Activated CD8-positive, alpha-beta T cell treated with anti-CD3 and anti-CD28 coated beads for 36 hours (primary cell): ENCODE measurements around the gene TMEM190. TPM values are rescaled to one million over a fixed set of nuclear protein-coding genes. Genes with fewer than 3 reads are reported as not detected.

Source experiments
- ATAC-seq: fragments of 200-7000 bp; cut with Tn5 transposase; one replicate; pipeline ENCODE4 v1.10.0; 2021; ENCODE audit warnings: mild to moderate bottlenecking, moderate library complexity
- CTCF ChIA-PET: fragments of 350-600 bp; sonication (Branson Sonifier 250); formaldehyde crosslinking; loops from one replicate; lab custom pipeline; 2021; ENCODE audit warnings: antibody characterized with exemption; lab: Charles Lee
- POLR2A ChIA-PET: fragments of 350-600 bp; sonication (Branson Sonifier 250); formaldehyde crosslinking; loops from one replicate; lab custom pipeline; 2021; ENCODE audit warnings: antibody characterized with exemption; lab: Charles Lee
- DNase-seq: peaks from one replicate; pipeline ENCODE4 v3.0.0-alpha.2; 2020
- H3K27ac Mint-ChIP-seq: one replicate; pipeline ENCODE4 v1.8.0; 2021; ENCODE audit warnings: mild to moderate bottlenecking, mixed read lengths
- H3K27me3 Mint-ChIP-seq: one replicate; pipeline ENCODE4 v1.8.0; 2021; ENCODE audit warnings: mixed read lengths
- H3K36me3 Mint-ChIP-seq: one replicate; pipeline ENCODE4 v1.8.0; 2021; ENCODE audit warnings: low read depth, mixed read lengths
- H3K4me1 Mint-ChIP-seq: one replicate; pipeline ENCODE4 v1.8.0; 2021; ENCODE audit warnings: low read depth, mixed read lengths
- H3K4me3 Mint-ChIP-seq: one replicate; pipeline ENCODE4 v1.8.0; 2021; ENCODE audit warnings: mild to moderate bottlenecking, moderate library complexity, mixed read lengths
- H3K9me3 Mint-ChIP-seq: one replicate; pipeline ENCODE4 v1.8.0; 2021; ENCODE audit warnings: mixed read lengths
- intact Hi-C: fragments of 100-400 bp; cut with micrococcal nuclease; formaldehyde crosslinking; loops from one replicate; pipeline ENCODE4 v1.10.0; 2022
- total RNA-seq, 2 experiments: library from RNA; stranded (reverse); gene quantifications; one replicate each; pipeline ENCODE4 v1.2.3, GENCODE V29; 2021
- TF ChIP-seq, protein P1 (sequence below): fragments of 200-600 bp; IDR thresholded peaks from one replicate; pipeline ENCODE4 v1.8.0; 2022; ENCODE audit warnings: antibody characterized with exemption, mild to moderate bottlenecking

TMEM190 gene
- total RNA-seq, 2 experiments from 2014 or later, result not detected

GRCh38 chr19:55360902-55361301 lies 15.7 kb upstream of the TMEM190 start:
- peaks cover 4% of the 10 kb centered on the region for H3K27me3 Mint-ChIP-seq

DNA sequence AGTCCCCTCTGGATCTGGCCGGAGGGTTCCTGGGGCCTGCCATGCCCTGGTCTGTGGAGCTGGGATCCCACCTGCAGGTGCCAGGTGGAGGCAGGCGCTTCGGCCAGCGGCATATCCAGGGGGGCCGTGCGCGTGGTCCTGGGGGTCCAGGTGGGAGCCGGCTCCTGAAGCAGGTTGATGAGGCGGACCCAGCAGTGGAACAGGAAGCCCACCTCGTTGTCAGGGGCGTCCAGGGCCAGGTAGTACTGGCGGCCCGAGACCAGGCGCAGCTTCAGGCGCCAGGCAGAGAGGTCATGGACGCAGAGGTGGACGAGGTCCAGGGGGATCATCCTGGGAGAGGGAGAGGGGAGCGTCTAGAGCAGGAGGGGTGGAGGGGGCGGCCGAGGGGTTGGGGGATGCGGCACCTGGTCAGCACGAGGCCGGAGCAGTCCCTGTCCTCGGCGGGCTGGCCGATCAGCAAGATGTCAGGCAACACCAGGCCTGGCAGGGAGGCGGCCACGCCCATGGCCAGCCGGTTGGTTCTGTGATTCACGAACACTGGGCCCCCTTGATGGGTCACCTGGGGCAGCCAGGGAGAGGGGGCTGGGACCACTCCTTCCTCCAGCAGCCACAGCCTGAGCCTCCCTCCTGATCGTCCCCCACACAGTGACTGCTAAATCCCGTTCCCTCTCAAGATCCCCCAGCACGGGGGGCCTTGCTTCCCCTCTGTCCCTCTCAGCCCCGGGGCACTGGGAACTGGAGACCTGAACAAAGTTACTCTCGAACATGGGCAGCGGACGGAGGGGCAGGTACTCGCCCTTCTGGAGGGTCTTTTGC lies 14.2 kb upstream of the TMEM190 start:
- Mint-ChIP-seq H3K4me3 (no peak overlapping the region), H3K4me1 (peaks cover 2% of the 10 kb centered on the region), H3K36me3 (no peaks in the 10 kb centered on the region), H3K9me3 (no peaks in the 10 kb centered on the region), H3K27ac (no peak overlapping the region), H3K27me3 (peaks cover 2% of the 10 kb centered on the region)
- ChIA-PET POLR2A (no interaction called here), CTCF (no interaction called here)
- intact Hi-C loops, result no loop called here
- TF ChIP-seq, protein P1, sequence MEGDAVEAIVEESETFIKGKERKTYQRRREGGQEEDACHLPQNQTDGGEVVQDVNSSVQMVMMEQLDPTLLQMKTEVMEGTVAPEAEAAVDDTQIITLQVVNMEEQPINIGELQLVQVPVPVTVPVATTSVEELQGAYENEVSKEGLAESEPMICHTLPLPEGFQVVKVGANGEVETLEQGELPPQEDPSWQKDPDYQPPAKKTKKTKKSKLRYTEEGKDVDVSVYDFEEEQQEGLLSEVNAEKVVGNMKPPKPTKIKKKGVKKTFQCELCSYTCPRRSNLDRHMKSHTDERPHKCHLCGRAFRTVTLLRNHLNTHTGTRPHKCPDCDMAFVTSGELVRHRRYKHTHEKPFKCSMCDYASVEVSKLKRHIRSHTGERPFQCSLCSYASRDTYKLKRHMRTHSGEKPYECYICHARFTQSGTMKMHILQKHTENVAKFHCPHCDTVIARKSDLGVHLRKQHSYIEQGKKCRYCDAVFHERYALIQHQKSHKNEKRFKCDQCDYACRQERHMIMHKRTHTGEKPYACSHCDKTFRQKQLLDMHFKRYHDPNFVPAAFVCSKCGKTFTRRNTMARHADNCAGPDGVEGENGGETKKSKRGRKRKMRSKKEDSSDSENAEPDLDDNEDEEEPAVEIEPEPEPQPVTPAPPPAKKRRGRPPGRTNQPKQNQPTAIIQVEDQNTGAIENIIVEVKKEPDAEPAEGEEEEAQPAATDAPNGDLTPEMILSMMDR, result no peak
- no peak for DNase-seq
- ATAC-seq, result no peak

More at GRCh38 chr19:55360902-55361301, 15.7 kb upstream of the TMEM190 start:
- Mint-ChIP-seq H3K27ac (no peak overlapping the region), H3K36me3 (no peaks in the 10 kb centered on the region), H3K4me3 (no peak overlapping the region), H3K9me3 (no peaks in the 10 kb centered on the region), H3K4me1 (no peaks in the 10 kb centered on the region)
- TF ChIP-seq, protein P1, result no peak
- intact Hi-C loops, result no loop called here
- DNase-seq (no peak), ATAC-seq (no peak)
- POLR2A ChIA-PET, result interaction anchor here (0.7 to 0.9 kb wide), 3 partner anchors 12 to 24 kb away, joined by 3 read pairs; no protein-coding TSS in a partner anchor
- CTCF ChIA-PET, result no interaction called here

- ATAC-seq, result no peak
- DNase-seq, result no peak
- TF ChIP-seq, protein P1, result no peak
- Mint-ChIP-seq H3K36me3 (no peaks in the 10 kb centered on the region), H3K4me3 (no peak within 1 kb of the TSS), H3K27ac (no peak within 1 kb of the TSS), H3K9me3 (no peaks in the 10 kb centered on the region), H3K4me1 (peaks cover 2% of the 10 kb centered on the region), H3K27me3 (peaks cover 6% of the 10 kb centered on the region)
- ChIA-PET POLR2A (no interaction called here), CTCF (no interaction called here)
- intact Hi-C loops, result no loop called here
Observed at GRCh38 chr19:55362990-55363716, 13.5 kb upstream of the TMEM190 start, which contains the start of gene GARIN5B. TSS of gene GARIN5B (minus strand) at chr19:55363260. CDS start at chr19:55363066, 194 bp downstream.

DNA sequence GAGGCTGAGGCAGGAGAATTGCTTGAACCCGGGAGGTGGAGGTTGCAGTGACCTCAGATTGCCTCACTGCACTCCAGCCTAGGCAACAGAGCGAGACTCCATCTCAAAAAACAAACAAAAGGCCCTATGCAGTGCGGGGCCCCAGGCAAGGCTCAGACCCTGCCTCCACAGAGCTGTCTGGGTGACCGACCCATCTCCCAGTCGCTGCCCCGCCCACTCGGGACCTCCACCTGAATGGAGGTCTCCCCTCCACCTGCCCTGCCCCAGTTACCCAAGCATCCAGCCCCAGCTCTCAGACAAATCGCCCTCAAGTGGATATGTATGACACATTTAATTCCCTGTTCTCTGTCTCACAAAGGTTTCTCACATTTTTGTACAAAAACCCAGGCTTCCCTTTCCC lies 11.4 kb upstream of the TMEM190 start:
- peaks cover 5% of the 10 kb centered on the region for H3K4me1 Mint-ChIP-seq
- intact Hi-C loops, result no loop called here
- TF ChIP-seq, protein P1, result no peak
- H3K36me3 Mint-ChIP-seq, result no peaks in the 10 kb centered on the region
- no peaks in the 10 kb centered on the region for H3K9me3 Mint-ChIP-seq
- DNase-seq (no peak), ATAC-seq (no peak)
- H3K4me3 Mint-ChIP-seq, result no peak overlapping the region
- no peak overlapping the region for H3K27ac Mint-ChIP-seq
- ChIA-PET CTCF (no interaction called here), POLR2A (interaction anchor here (0.8 to 1.4 kb wide), 3 partner anchors 10 to 138 kb away, joined by 3 to 4 read pairs (median 3); no protein-coding TSS in a partner anchor)
- peaks cover 16% of the 10 kb centered on the region for H3K27me3 Mint-ChIP-seq
